IMR-90 (cell line): ENCODE results near the gene SLC6A17. TPM values are rescaled to one million over a fixed set of nuclear protein-coding genes. Genes with fewer than 3 reads are reported as not detected.

Experiments
- ATAC-seq: fragments of 200-7000 bp; cut with Tn5 transposase; 2 replicates; pipeline ENCODE4 v1.9.1; 2020; ENCODE audit warnings: low read depth, mild to moderate bottlenecking, moderate library complexity
- BruUV-seq: library from RNA; stranded (reverse); fragments of 400-500 nt; replicated peaks from 2 replicates; lab custom pipeline; 2021; lab: Mats Ljungman, UMichigan
- CTCF ChIA-PET: fragments of 300-600 bp; formaldehyde crosslinking; extraction: SDS; loops from one replicate; lab custom pipeline; 2021; ENCODE audit warnings: antibody characterized with exemption; lab: Yijun Ruan, JAX
- POLR2A ChIA-PET: fragments of 300-600 bp; sonication (Branson Sonifier 250); formaldehyde crosslinking; loops from one replicate; lab custom pipeline; 2022; ENCODE audit warnings: antibody characterized with exemption; ENCODE audit not compliant: unreplicated experiment; lab: Charles Lee
- DNase-seq: peaks from one replicate; pipeline ENCODE4 v3.0.0; 2013
- H2AFZ ChIP-seq: replicated peaks from 2 replicates; pipeline ENCODE3; 2013; ENCODE audit warnings: low read length, mild to moderate bottlenecking; ENCODE audit not compliant: poor library complexity
- H2AK5ac ChIP-seq: 2 replicates; pipeline ENCODE4 v1.6.1; 2013; ENCODE audit warnings: low read depth, low read length, inconsistent platforms
- H2AK9ac ChIP-seq: replicated peaks from 2 replicates; pipeline ENCODE3; 2013; ENCODE audit warnings: mild to moderate bottlenecking, low read depth, low read length, moderate library complexity; ENCODE audit not compliant: poor library complexity
- H2BK120ac ChIP-seq: 2 replicates; pipeline ENCODE4 v1.6.1; 2013; ENCODE audit warnings: low read depth, low read length, inconsistent platforms
- H2BK15ac ChIP-seq: 3 replicates; pipeline ENCODE4 v1.6.1; 2013; ENCODE audit warnings: low read depth, low read length, inconsistent platforms
- H2BK20ac ChIP-seq: 2 replicates; pipeline ENCODE4 v1.6.1; 2013; ENCODE audit warnings: low read depth, mild to moderate bottlenecking, inconsistent platforms, low read length, moderate library complexity
- H2BK5ac ChIP-seq: 2 replicates; pipeline ENCODE4 v1.6.1; 2013; ENCODE audit warnings: mild to moderate bottlenecking, low read depth, low read length, inconsistent platforms; ENCODE audit not compliant: poor library complexity, severe bottlenecking
- H3K14ac ChIP-seq: replicated peaks from 2 replicates; pipeline ENCODE4 v1.6.1; 2013; ENCODE audit warnings: low read depth, low read length, inconsistent platforms
- H3K18ac ChIP-seq: 2 replicates; pipeline ENCODE4 v1.6.1; 2013; ENCODE audit warnings: low read depth, low read length, control low read depth
- H3K23ac ChIP-seq: 2 replicates; pipeline ENCODE4 v1.6.1; 2013; ENCODE audit warnings: low read depth, low read length, inconsistent platforms
- H3K27ac ChIP-seq: 2 replicates; pipeline ENCODE4 v1.5.1; 2013; ENCODE audit warnings: mild to moderate bottlenecking, control low read depth, low read length; ENCODE audit not compliant: insufficient read depth
- H3K27me3 ChIP-seq: 2 replicates; pipeline ENCODE4 v1.6.1; 2013; ENCODE audit warnings: low read length; ENCODE audit not compliant: control insufficient read depth, insufficient read depth
- H3K36me3 ChIP-seq: 2 replicates; pipeline ENCODE4 v1.6.1; 2013; ENCODE audit warnings: low read length, mixed read lengths; ENCODE audit not compliant: control insufficient read depth, insufficient read depth
- H3K4ac ChIP-seq: 2 replicates; pipeline ENCODE4 v1.6.1; 2013; ENCODE audit warnings: low read depth, low read length, inconsistent platforms
- H3K4me1 ChIP-seq: 2 replicates; pipeline ENCODE4 v1.6.1; 2013; ENCODE audit warnings: low read length, mixed read lengths; ENCODE audit not compliant: control insufficient read depth, insufficient read depth
- H3K4me2 ChIP-seq: 2 replicates; pipeline ENCODE4 v1.6.1; 2013; ENCODE audit warnings: low read depth, mild to moderate bottlenecking, control low read depth, low read length, moderate library complexity
- H3K4me3 ChIP-seq: 2 replicates; pipeline ENCODE4 v1.5.1; 2013; ENCODE audit warnings: low read depth, mild to moderate bottlenecking, control low read depth, low read length, moderate library complexity; ENCODE audit not compliant: insufficient read depth
- H3K56ac ChIP-seq: 2 replicates; pipeline ENCODE4 v1.6.1; 2013; ENCODE audit warnings: low read length, inconsistent platforms; ENCODE audit not compliant: insufficient read depth; ENCODE audit errors: extremely low read depth
- H3K79me1 ChIP-seq, 2 experiments: 2 replicates each; pipeline ENCODE4 v1.6.1; 2013; ENCODE audit warnings: low read length in 2 of 2, inconsistent platforms in 1 of 2, low read depth in 1 of 2
- H3K9ac ChIP-seq: 2 replicates; pipeline ENCODE4 v1.6.1; 2013; ENCODE audit warnings: low read depth, low read length, control low read depth
- H3K9me1 ChIP-seq: 2 replicates; pipeline ENCODE4 v1.6.1; 2013; ENCODE audit warnings: low read length, inconsistent platforms; ENCODE audit not compliant: insufficient read depth
- H3K9me3 ChIP-seq: 2 replicates; pipeline ENCODE4 v1.6.1; 2013; ENCODE audit warnings: low read length; ENCODE audit not compliant: control insufficient read depth, insufficient read depth
- H4K20me1 ChIP-seq: 2 replicates; pipeline ENCODE4 v1.6.1; 2013; ENCODE audit warnings: low read length, inconsistent platforms; ENCODE audit not compliant: insufficient read depth
- H4K5ac ChIP-seq: 2 replicates; pipeline ENCODE4 v1.6.1; 2013; ENCODE audit warnings: mild to moderate bottlenecking, low read depth, low read length, control low read depth
- H4K8ac ChIP-seq, 2 experiments: 2 replicates each; pipeline ENCODE4 v1.6.1; 2013; ENCODE audit warnings: low read depth in 2 of 2, low read length in 2 of 2, control low read depth in 1 of 2, inconsistent platforms in 1 of 2
- H4K91ac ChIP-seq: 2 replicates; pipeline ENCODE4 v1.6.1; 2013; ENCODE audit warnings: low read depth, low read length, inconsistent platforms; ENCODE audit not compliant: insufficient read depth
- CTCF ChIP-seq: conservative IDR thresholded peaks from 2 replicates; pipeline ENCODE4 v1.5.1; 2012; ENCODE audit warnings: mild to moderate bottlenecking, low read depth, low read length, improper control_type of control experiment
- RCOR1 ChIP-seq: IDR thresholded peaks from 2 replicates; pipeline ENCODE4 v1.6.1; 2012; ENCODE audit warnings: mild to moderate bottlenecking, low read length, improper control_type of control experiment; ENCODE audit not compliant: insufficient replicate concordance
- WGBS, 2 experiments: methylation state at CpG; one replicate each; pipeline versions ENCODE4 v1.1.5 to v1.1.7; 2013; ENCODE audit warnings: missing lambda C conversion rate in 2 of 2; ENCODE audit not compliant: insufficient read length in 1 of 2; ENCODE audit errors: extremely low coverage in 2 of 2; 5-methylcytosine and 5-hydroxymethylcytosine counted together
- dilution Hi-C: fragments of 300-500 bp; cut with HindIII; formaldehyde crosslinking; loops from one replicate; pipeline ENCODE4 v1.14.3; 2018; ENCODE audit warnings: low sequenced_read_pairs; ENCODE audit not compliant: unreplicated experiment
- in situ Hi-C: fragments of 300-500 bp; cut with MboI; formaldehyde crosslinking; loops from 3 replicates; pipeline ENCODE4 v1.14.3; 2019; ENCODE audit warnings: low sequenced_read_pairs, inconsistent platforms, mixed read lengths
- intact Hi-C: fragments of 100-400 bp; cut with micrococcal nuclease; formaldehyde crosslinking; loops from 2 replicates; pipeline ENCODE4 v1.10.0; 2022
- polyA plus RNA-seq, 3 experiments: library from polyadenylated mRNA; depleted of rRNA; stranded (reverse); fragments of >200 nt; gene quantifications; 2 replicates each; pipeline ENCODE4 v1.2.3, GENCODE V29; 2012; ENCODE audit warnings: low replicate concordance in 1 of 3
- total RNA-seq: library from RNA; depleted of rRNA; stranded (reverse); fragments of >200 nt; gene quantifications from 2 replicates; pipeline ENCODE4 v1.2.3, GENCODE V29; 2012

The SLC6A17 gene
- total and polyA plus RNA-seq, 2 of the 4 experiments (the other 2 are of a cell fraction): 0.54 to 0.82 TPM

- Histone ChIP-seq H3K4me1 (no peaks in the 10 kb centered on the region), H2BK20ac (no peak overlapping the region), H4K20me1 (no peaks in the 10 kb centered on the region), H3K9me1 (no peaks in the 10 kb centered on the region), H2BK120ac (no peak overlapping the region), H2AFZ (no peak overlapping the region), H4K5ac (no peak overlapping the region), H4K8ac (no peak overlapping the region), H3K27ac (no peak overlapping the region), H3K56ac (no peak overlapping the region), H3K9me3 (no peaks in the 10 kb centered on the region), H3K23ac (no peak overlapping the region), H3K79me1 (no peaks in the 10 kb centered on the region), H3K9ac (no peak overlapping the region), H3K4me3 (no peak overlapping the region), H2AK9ac (no peak overlapping the region), H3K4me2 (no peak overlapping the region), H3K4ac (no peak overlapping the region), H3K27me3 (peaks cover 43% of the 10 kb centered on the region), H2BK15ac (no peak overlapping the region), H4K91ac (no peak overlapping the region), H2BK5ac (no peak overlapping the region), H3K14ac (no peak overlapping the region), H3K18ac (no peak overlapping the region), H3K36me3 (no peaks in the 10 kb centered on the region), H2AK5ac (no peak overlapping the region)
- dilution Hi-C loops: no loop called here
- in situ Hi-C loops: no loop called here
- no TSS peak for BruUV-seq
- no peak for ATAC-seq
- TF ChIP-seq CTCF (peak; percentile 35; the same call in 1 of the 2 replicates), RCOR1 (no peak)
- peak; percentile 11 for DNase-seq
- ChIA-PET CTCF (no interaction called here), POLR2A (no interaction called here)
- WGBS, 2 experiments: no CpG with 5 or more reads among the region's 4 CpGs
- intact Hi-C loops: no loop called here
Measured at GRCh38 chr1:110148961-110149360, 1.3 kb upstream of the SLC6A17 start.
